ENCODE data around the gene TMC1. TPM values are rescaled to one million over a fixed set of nuclear protein-coding genes. Genes with fewer than 3 reads are reported as not detected.

Gene TMC1
- total and polyA plus RNA-seq, 2 of the 13 experiments (the other 11 are each of a cell fraction or from before 2014, with no cell fraction given) = 0.02 to 0.03 TPM

DNA sequence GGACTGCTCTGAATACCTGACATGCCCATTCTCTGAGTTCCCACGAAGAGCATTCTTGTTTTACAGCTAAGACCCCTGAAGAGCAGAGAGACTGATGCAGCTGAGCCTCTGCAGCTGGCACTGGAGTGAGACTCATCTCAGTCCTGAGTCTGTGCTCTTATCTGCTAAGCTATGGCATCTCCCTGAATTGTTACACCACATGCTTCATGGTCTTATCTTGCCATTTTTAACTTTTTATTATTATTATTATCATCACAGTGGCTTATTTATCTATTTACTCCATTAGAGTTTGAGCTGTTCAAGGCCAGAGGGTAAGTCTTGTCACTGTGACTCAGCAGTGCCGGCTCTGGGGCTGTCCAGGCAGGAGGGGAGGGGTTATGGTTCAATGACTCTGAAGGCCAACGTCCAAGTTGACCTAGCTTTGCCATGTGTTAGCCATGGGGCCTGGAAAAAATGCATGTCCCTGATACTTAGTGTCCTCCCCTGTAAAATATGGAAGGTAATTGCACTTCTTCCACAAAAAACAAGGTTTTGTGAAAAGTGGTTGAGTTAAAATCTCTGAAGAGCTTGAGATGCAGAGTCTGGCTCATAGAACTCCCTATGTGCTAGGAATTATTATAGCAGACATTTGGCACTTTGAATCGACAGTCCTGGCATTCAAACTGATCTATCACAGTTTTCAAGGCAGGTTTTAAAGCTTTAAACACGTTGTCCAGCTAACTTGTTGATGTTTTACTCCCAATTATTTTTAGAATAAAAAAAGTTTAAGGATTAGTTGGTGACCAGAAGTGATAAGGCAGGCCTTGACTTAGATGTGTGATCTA is 336.9 kb downstream of the TMC1 start (continued):
- TF ChIP-seq ELF1 (CRISPR knock-in tag; IDR thresholded peaks at IDR 0.05) (no peak), MBD4 (IDR thresholded peaks at IDR 0.05; ENCODE audit: borderline replicate concordance, low read length) (no peak; the same call in 1 of the 2 replicates), YEATS2 (CRISPR knock-in tag; IDR thresholded peaks at IDR 0.05; ENCODE audit: borderline replicate concordance) (no peak), ZNF556 (CRISPR knock-in tag; IDR thresholded peaks at IDR 0.05; ENCODE audit: borderline replicate concordance) (peak; percentile 88; the same call in 1 of the 2 replicates), TEF (CRISPR knock-in tag; IDR thresholded peaks at IDR 0.05) (no peak), ZFP37 (CRISPR knock-in tag; IDR thresholded peaks at IDR 0.05; ENCODE audit: borderline replicate concordance) (peak; percentile 81; the same call in 1 of the 2 replicates), SKI (IDR thresholded peaks at IDR 0.05; ENCODE audit: partially characterized antibody) (no peak), HOXA3 (CRISPR knock-in tag; IDR thresholded peaks at IDR 0.05) (peak; percentile 78), TBX2 (CRISPR knock-in tag; IDR thresholded peaks at IDR 0.05; ENCODE audit: borderline replicate concordance) (peak; percentile 81), NFKBIZ (CRISPR knock-in tag; IDR thresholded peaks at IDR 0.05) (peak; percentile 84; the same call in 1 of the 2 replicates), IRF2 (CRISPR knock-in tag; IDR thresholded peaks at IDR 0.05) (peak; percentile 61; the same call in 1 of the 2 replicates), HCFC1 (IDR thresholded peaks at IDR 0.05; ENCODE audit: low read depth, low read length) (no peak), SMARCE1 (IDR thresholded peaks at IDR 0.05; ENCODE audit: borderline replicate concordance) (no peak), HHEX (CRISPR knock-in tag; IDR thresholded peaks at IDR 0.05) (no peak), E2F1 (CRISPR knock-in tag; IDR thresholded peaks at IDR 0.05) (no peak), ISL2 (CRISPR knock-in tag; IDR thresholded peaks at IDR 0.05) (peak; percentile 72; the same call in 1 of the 2 replicates), NFRKB (IDR thresholded peaks at IDR 0.05) (no peak), DRAP1 (CRISPR knock-in tag; IDR thresholded peaks at IDR 0.05) (peak; percentile 65), BRD4 (CRISPR knock-in tag; IDR thresholded peaks at IDR 0.05) (peak; percentile 89), CENPT (CRISPR knock-in tag; IDR thresholded peaks at IDR 0.05; ENCODE audit: low read depth) (no peak), ZNF20 (CRISPR knock-in tag; IDR thresholded peaks at IDR 0.05) (no peak), ZNF839 (CRISPR knock-in tag; IDR thresholded peaks at IDR 0.05; ENCODE audit: borderline replicate concordance) (no peak), HOXD1 (CRISPR knock-in tag; IDR thresholded peaks at IDR 0.05) (no peak)
- TF ChIP-seq, protein P1, sequence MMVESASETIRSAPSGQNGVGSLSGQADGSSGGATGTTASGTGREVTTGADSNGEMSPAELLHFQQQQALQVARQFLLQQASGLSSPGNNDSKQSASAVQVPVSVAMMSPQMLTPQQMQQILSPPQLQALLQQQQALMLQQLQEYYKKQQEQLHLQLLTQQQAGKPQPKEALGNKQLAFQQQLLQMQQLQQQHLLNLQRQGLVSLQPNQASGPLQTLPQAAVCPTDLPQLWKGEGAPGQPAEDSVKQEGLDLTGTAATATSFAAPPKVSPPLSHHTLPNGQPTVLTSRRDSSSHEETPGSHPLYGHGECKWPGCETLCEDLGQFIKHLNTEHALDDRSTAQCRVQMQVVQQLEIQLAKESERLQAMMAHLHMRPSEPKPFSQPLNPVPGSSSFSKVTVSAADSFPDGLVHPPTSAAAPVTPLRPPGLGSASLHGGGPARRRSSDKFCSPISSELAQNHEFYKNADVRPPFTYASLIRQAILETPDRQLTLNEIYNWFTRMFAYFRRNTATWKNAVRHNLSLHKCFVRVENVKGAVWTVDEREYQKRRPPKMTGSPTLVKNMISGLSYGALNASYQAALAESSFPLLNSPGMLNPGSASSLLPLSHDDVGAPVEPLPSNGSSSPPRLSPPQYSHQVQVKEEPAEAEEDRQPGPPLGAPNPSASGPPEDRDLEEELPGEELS (CRISPR knock-in tag; IDR thresholded peaks at IDR 0.05) = peak; percentile 74
- TF ChIP-seq, protein P2, sequence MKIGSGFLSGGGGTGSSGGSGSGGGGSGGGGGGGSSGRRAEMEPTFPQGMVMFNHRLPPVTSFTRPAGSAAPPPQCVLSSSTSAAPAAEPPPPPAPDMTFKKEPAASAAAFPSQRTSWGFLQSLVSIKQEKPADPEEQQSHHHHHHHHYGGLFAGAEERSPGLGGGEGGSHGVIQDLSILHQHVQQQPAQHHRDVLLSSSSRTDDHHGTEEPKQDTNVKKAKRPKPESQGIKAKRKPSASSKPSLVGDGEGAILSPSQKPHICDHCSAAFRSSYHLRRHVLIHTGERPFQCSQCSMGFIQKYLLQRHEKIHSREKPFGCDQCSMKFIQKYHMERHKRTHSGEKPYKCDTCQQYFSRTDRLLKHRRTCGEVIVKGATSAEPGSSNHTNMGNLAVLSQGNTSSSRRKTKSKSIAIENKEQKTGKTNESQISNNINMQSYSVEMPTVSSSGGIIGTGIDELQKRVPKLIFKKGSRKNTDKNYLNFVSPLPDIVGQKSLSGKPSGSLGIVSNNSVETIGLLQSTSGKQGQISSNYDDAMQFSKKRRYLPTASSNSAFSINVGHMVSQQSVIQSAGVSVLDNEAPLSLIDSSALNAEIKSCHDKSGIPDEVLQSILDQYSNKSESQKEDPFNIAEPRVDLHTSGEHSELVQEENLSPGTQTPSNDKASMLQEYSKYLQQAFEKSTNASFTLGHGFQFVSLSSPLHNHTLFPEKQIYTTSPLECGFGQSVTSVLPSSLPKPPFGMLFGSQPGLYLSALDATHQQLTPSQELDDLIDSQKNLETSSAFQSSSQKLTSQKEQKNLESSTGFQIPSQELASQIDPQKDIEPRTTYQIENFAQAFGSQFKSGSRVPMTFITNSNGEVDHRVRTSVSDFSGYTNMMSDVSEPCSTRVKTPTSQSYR (CRISPR knock-in tag; IDR thresholded peaks at IDR 0.05; ENCODE audit: borderline replicate concordance) = peak; percentile 29; the same call in 1 of the 2 replicates

All from HepG2 (cell line).